PC-3 (cell line): Measurements from ENCODE around the gene TOX4. TPM values are rescaled to one million over a fixed set of nuclear protein-coding genes. Genes with fewer than 3 reads are reported as not detected.

Experiments
- ATAC-seq: fragments of 200-7000 bp; cut with Tn5 transposase; 2 replicates; pipeline ENCODE4 v1.9.1; 2020; ENCODE audit warnings: mild to moderate bottlenecking, moderate library complexity
- BruUV-seq: library from RNA; stranded (reverse); fragments of 400-500 nt; replicated peaks from 2 replicates; lab custom pipeline; 2021; lab: Mats Ljungman, UMichigan
- CTCF ChIA-PET: fragments of 300-600 bp; sonication (Branson Sonifier 250); formaldehyde crosslinking; loops from one replicate; lab custom pipeline; 2022; ENCODE audit warnings: antibody characterized with exemption; lab: Charles Lee
- POLR2A ChIA-PET: fragments of 300-600 bp; sonication (Branson Sonifier 250); formaldehyde crosslinking; loops from one replicate; lab custom pipeline; 2022; ENCODE audit warnings: antibody characterized with exemption; ENCODE audit not compliant: unreplicated experiment; lab: Charles Lee
- DNase-seq: peaks from one replicate; pipeline ENCODE4 v3.0.0-alpha.2; 2015
- H2AFZ ChIP-seq: fragments of 300-600 bp; sonication (generic); 2 replicates; pipeline ENCODE4 v1.6.0; 2016; ENCODE audit warnings: antibody characterized with exemption, low read length
- H3F3A ChIP-seq: fragments of 300-600 bp; sonication (generic); one replicate; pipeline ENCODE4 v1.6.0; 2017; ENCODE audit warnings: antibody characterized with exemption, low read length, control low read depth, mild to moderate bottlenecking; ENCODE audit not compliant: unreplicated experiment
- H3K27ac ChIP-seq: fragments of 300-600 bp; sonication (generic); 2 replicates; pipeline ENCODE4 v1.5.1; 2016; ENCODE audit warnings: mild to moderate bottlenecking, low read length
- H3K27me3 ChIP-seq: fragments of 300-600 bp; sonication (generic); 2 replicates; pipeline ENCODE4 v1.6.1; 2016; ENCODE audit warnings: low read length, mixed read lengths
- H3K36me3 ChIP-seq: fragments of 300-600 bp; sonication (generic); 2 replicates; pipeline ENCODE4 v1.6.1; 2016; ENCODE audit warnings: low read depth, mixed run types, low read length, mixed read lengths
- H3K4me1 ChIP-seq: fragments of 300-600 bp; sonication (generic); 2 replicates; pipeline ENCODE4 v1.5.1; 2016; ENCODE audit warnings: low read length; ENCODE audit not compliant: insufficient read depth
- H3K4me2 ChIP-seq: fragments of 300-600 bp; sonication (generic); 2 replicates; pipeline ENCODE4 v1.6.0; 2016; ENCODE audit warnings: low read length
- H3K4me3 ChIP-seq: fragments of 300-600 bp; sonication (generic); 2 replicates; pipeline ENCODE4 v1.5.1; 2016; ENCODE audit warnings: mild to moderate bottlenecking, low read length, mixed read lengths
- H3K79me2 ChIP-seq: fragments of 300-600 bp; sonication (generic); 2 replicates; pipeline ENCODE4 v1.6.1; 2017; ENCODE audit warnings: low read length, mixed read lengths
- H3K9ac ChIP-seq: fragments of 300-600 bp; sonication (generic); 2 replicates; pipeline ENCODE4 v1.6.0; 2016; ENCODE audit warnings: mild to moderate bottlenecking, low read length
- H3K9me2 ChIP-seq: fragments of 300-600 bp; sonication (generic); replicated peaks from 2 replicates; pipeline ENCODE4 v1.6.1; 2016; ENCODE audit warnings: mixed run types, low read length, mixed read lengths
- H3K9me3 ChIP-seq: fragments of 300-600 bp; sonication (generic); 2 replicates; pipeline ENCODE4 v1.6.1; 2016; ENCODE audit warnings: low read length, mixed read lengths
- H4K20me1 ChIP-seq: fragments of 300-600 bp; sonication (generic); 2 replicates; pipeline ENCODE4 v1.6.1; 2016; ENCODE audit warnings: low read length, mixed read lengths
- EZH2 ChIP-seq: fragments of 300-600 bp; sonication (generic); IDR thresholded peaks from one replicate; pipeline ENCODE4 v1.6.1; 2017; ENCODE audit warnings: antibody characterized with exemption, mild to moderate bottlenecking, low read length; ENCODE audit not compliant: unreplicated experiment
- EZH2phosphoT487 ChIP-seq: fragments of 300-600 bp; sonication (generic); IDR thresholded peaks from 2 replicates; pipeline ENCODE4 v1.6.1; 2018; ENCODE audit warnings: mild to moderate bottlenecking, antibody characterized with exemption, low read length, borderline replicate concordance
- intact Hi-C: fragments of 100-400 bp; cut with micrococcal nuclease; formaldehyde crosslinking; loops from 2 replicates; pipeline ENCODE4 v1.9.0; 2023
- total RNA-seq: library from RNA; depleted of rRNA; stranded (reverse); fragments of >200 nt; gene quantifications from 2 replicates; pipeline ENCODE4 v1.2.3, GENCODE V29; 2014
- TF ChIP-seq, protein P1 (sequence below): fragments of 300-600 bp; sonication (generic); conservative IDR thresholded peaks from 2 replicates; pipeline ENCODE4 v1.5.1; 2017; ENCODE audit warnings: antibody characterized with exemption, low read depth, mild to moderate bottlenecking, low read length

The TOX4 gene
- total RNA-seq, 1 experiment from 2014 or later = 26.7 TPM

DNA sequence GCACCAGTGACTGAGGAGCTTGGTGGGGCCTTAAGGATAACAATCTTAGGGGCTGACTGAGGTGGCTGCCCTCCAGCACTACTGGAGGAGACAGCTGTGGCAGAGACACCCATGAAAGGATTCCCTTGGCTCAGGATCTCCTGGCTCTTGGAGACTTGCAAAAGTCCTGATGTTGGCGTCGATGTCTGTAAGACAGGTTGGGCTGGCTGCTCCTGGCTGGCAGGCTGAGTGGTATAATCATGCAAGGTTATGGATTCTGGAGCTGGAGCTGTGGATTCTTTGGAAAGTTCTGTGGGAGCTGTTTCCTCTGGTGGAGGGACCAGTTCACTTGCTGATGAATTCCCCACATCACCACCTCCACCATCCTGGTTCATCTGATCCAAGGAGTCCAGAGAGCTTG lies 45.9 kb upstream of the TOX4 start:
- BruUV-seq = no TSS peak
- Histone ChIP-seq H3K4me2 (no peak overlapping the region), H4K20me1 (0 out of 2 replicates have a peak, but pooled peaks cover 3% of the 10 kb centered on the region), H2AFZ (no peak overlapping the region), H3K4me3 (no peak overlapping the region), H3K9me2 (no peaks in the 10 kb centered on the region), H3K79me2 (peaks cover 63% of the 10 kb centered on the region), H3K36me3 (peaks cover 56% of the 10 kb centered on the region), H3K4me1 (peaks cover 3% of the 10 kb centered on the region; the same call in 1 of the 2 replicates), H3K9me3 (no peaks in the 10 kb centered on the region), H3F3A (no peaks in the 10 kb centered on the region), H3K27me3 (no peaks in the 10 kb centered on the region), H3K27ac (no peak overlapping the region), H3K9ac (no peak overlapping the region)
- POLR2A ChIA-PET = no interaction called here
- no peak for ATAC-seq
- no peak for TF ChIP-seq EZH2phosphoT487
- TF ChIP-seq, protein P1, sequence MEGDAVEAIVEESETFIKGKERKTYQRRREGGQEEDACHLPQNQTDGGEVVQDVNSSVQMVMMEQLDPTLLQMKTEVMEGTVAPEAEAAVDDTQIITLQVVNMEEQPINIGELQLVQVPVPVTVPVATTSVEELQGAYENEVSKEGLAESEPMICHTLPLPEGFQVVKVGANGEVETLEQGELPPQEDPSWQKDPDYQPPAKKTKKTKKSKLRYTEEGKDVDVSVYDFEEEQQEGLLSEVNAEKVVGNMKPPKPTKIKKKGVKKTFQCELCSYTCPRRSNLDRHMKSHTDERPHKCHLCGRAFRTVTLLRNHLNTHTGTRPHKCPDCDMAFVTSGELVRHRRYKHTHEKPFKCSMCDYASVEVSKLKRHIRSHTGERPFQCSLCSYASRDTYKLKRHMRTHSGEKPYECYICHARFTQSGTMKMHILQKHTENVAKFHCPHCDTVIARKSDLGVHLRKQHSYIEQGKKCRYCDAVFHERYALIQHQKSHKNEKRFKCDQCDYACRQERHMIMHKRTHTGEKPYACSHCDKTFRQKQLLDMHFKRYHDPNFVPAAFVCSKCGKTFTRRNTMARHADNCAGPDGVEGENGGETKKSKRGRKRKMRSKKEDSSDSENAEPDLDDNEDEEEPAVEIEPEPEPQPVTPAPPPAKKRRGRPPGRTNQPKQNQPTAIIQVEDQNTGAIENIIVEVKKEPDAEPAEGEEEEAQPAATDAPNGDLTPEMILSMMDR = no peak
- no peak for TF ChIP-seq EZH2
- no peak for DNase-seq
- intact Hi-C loops = no loop called here
- CTCF ChIA-PET = no interaction called here

DNA sequence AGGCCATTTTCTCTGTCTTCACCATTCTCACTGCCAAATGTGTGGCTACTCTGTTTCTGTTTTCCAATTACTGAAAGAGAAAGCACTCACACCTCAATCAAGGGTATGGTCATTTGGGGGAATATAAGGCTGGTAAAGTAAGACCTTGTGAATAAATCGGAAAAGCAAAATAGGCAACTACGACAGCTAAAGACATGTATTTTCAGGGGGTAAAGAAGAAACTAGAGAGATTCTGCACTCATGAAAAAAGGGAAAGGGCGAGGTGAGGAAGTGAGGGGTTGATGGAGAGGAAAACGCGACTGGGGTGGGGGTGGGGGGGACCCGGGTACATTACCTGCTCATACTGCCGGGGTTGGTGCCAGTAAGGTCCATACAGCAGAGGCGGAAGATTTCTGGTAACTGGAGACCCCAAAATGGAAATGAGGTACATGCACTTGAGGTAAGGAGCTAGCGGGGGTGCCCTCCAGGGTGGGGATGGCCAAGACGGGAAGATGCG lies 40.4 kb upstream of the TOX4 start:
- H3K9me3 ChIP-seq = no peaks in the 10 kb centered on the region
- 0 out of 2 replicates have a peak, but pooled peaks cover 3% of the 10 kb centered on the region for H4K20me1 ChIP-seq
- POLR2A ChIA-PET = interaction anchor here (0.6 to 1.2 kb wide), 4 partner anchors 14 to 98 kb away, joined by 4 to 16 read pairs (median 7); partner anchors contain the start of gene CHD8
- H3K9me2 ChIP-seq = no peaks in the 10 kb centered on the region
- CTCF ChIA-PET = interaction anchor here (1.1 to 1.2 kb wide), 2 partner anchors 19 to 41 kb away, joined by 4 to 17 read pairs; partner anchors contain the start of genes CHD8 and TOX4
- peaks cover 92% of the 10 kb centered on the region for H3K79me2 ChIP-seq
- no peaks in the 10 kb centered on the region for H3F3A ChIP-seq
- BruUV-seq = no TSS peak
- TF ChIP-seq, protein P1 = no peak
- TF ChIP-seq EZH2phosphoT487 (no peak), EZH2 (no peak)
- no peaks in the 10 kb centered on the region for H3K27me3 ChIP-seq
- no peak for DNase-seq
- peak overlapping the region; percentile 85 for H3K4me3 ChIP-seq
- H3K36me3 ChIP-seq = peaks cover 8% of the 10 kb centered on the region; the same call in 1 of the 2 replicates
- no peak overlapping the region for H3K27ac ChIP-seq
- peak overlapping the region; percentile 73 for H2AFZ ChIP-seq
- peak overlapping the region; percentile 95 for H3K4me2 ChIP-seq
- peak; percentile 21; the same call in 1 of the 2 replicates for ATAC-seq
- peaks cover 15% of the 10 kb centered on the region for H3K4me1 ChIP-seq
- H3K9ac ChIP-seq = peak overlapping the region; percentile 85
- intact Hi-C loops = loop anchor here (1.0 kb wide), 2 partner anchors 20 to 40 kb away; partner anchors contain the start of genes CHD8 and RAB2B
